ENCODE data around the gene EHD4.

DNA sequence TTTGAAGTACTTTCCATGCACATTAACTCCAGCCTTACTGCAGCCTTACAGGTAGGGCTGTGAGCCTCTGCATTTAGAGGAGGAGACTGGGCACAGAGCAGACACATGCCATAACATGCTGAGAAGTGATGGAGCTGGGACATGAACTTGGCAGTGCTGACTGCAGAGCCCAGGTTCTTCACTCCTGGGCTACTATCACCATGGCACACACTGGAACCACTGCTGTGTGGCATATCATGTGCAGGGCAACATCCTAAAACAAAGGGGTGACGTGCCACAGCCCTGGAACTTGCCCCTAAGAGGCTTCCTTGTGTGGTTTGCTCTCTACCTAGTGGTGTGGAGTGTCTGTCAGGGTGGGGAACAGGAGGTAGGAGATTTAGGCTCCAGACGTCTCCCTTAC is 25.4 kb downstream of the EHD4 start:
- TF ChIP-seq CTCF (IDR thresholded peaks at IDR 0.05) = no peak
- no peak for TF ChIP-seq POLR2A (IDR thresholded peaks at IDR 0.05)

Measured in body of pancreas (tissue), 4 donors.